Kidney (tissue), 14 donors: ENCODE results near the gene C1orf21. TPM values are rescaled to one million over a fixed set of nuclear protein-coding genes. Genes with fewer than 3 reads are reported as not detected.

Experiments used
- DNase-seq, 5 donors: peaks; one replicate each; pipeline ENCODE4 v3.0.0-alpha.2; 2013 to 2020
- FAIRE-seq: peaks from 2 replicates; lab custom pipeline; 2012; peaks lifted over from hg19 to GRCh38; lab: Jason Lieb, UNC
- H3K27ac ChIP-seq, 2 donors: one replicate each; pipeline ENCODE4 v1.7.0; 2013; ENCODE audit warnings: low read depth in 2 of 2, low read length in 2 of 2, inconsistent platforms in 1 of 2
- H3K27me3 ChIP-seq: one replicate; pipeline ENCODE4 v1.7.1; 2013; ENCODE audit warnings: low read length, inconsistent platforms; ENCODE audit not compliant: control insufficient read depth, insufficient read depth
- H3K36me3 ChIP-seq, 3 donors: one replicate each; pipeline versions ENCODE4 v1.7.0 to v1.7.1; 2013; ENCODE audit warnings: low read length in 3 of 3, control low read depth in 1 of 3, inconsistent platforms in 1 of 3; ENCODE audit not compliant: insufficient read depth in 3 of 3, control insufficient read depth in 2 of 3
- H3K4me1 ChIP-seq, 3 donors: one replicate each; pipeline versions ENCODE4 v1.7.0 to v1.7.1; 2013; ENCODE audit warnings: low read length in 3 of 3, inconsistent platforms in 1 of 3, low read depth in 1 of 3; ENCODE audit not compliant: control insufficient read depth in 2 of 3, insufficient read depth in 2 of 3
- H3K4me3 ChIP-seq, 3 donors: one replicate each; pipeline versions ENCODE4 v1.7.0 to v1.8.1; 2013; ENCODE audit warnings: low read length in 3 of 3, control low read depth in 1 of 3, inconsistent platforms in 1 of 3
- H3K9ac ChIP-seq, 3 donors: one replicate each; pipeline versions ENCODE4 v1.7.0 to v1.7.1; 2013; ENCODE audit warnings: low read length in 3 of 3, control low read depth in 1 of 3, inconsistent platforms in 1 of 3
- H3K9me3 ChIP-seq, 3 donors: one replicate each; pipeline versions ENCODE4 v1.7.0 to v1.7.1; 2013; ENCODE audit warnings: low read length in 3 of 3, control low read depth in 1 of 3, inconsistent platforms in 1 of 3; ENCODE audit not compliant: control insufficient read depth in 2 of 3, insufficient read depth in 1 of 3
- CTCF ChIP-seq: IDR thresholded peaks from 3 replicates; pipeline ENCODE4 v1.5.1; 2012; ENCODE audit warnings: mild to moderate bottlenecking, moderate library complexity, borderline replicate concordance; ENCODE audit not compliant: insufficient read depth; ENCODE audit errors: extremely low read depth
- intact Hi-C: fragments of 100-400 bp; cut with DNase I; formaldehyde crosslinking; loops from one replicate; pipeline ENCODE4 v1.11.1; 2022
- polyA plus RNA-seq: library from polyadenylated mRNA; stranded (reverse); fragments of 350-450 nt; fragmentation: Illumina TruSeq; extraction: RNeasy Lipid Tissue Mini Kit (QIAGEN cat#74804); gene quantifications from one replicate; pipeline ENCODE4 v1.2.3, GENCODE V29; 2014; ENCODE audit warnings: low read depth, low replicate concordance; ENCODE audit not compliant: insufficient read depth
- total RNA-seq: library from RNA; stranded (reverse); fragmentation: NEBNext Ultra II Directional; extraction: Animal tissue kit (Norgen Biotek cat#: 25700); gene quantifications from one replicate; pipeline ENCODE4 v1.2.1, GENCODE V29; 2021
- donor health status: control.
- donor health status: control.
- donor health status: control.
- donor health status: control.
- donor health status: control.
- donor health status: DM: yes; HTN: yes; CAD: no.
- donor health status: Normal renal cell carcinoma (clear cell type).

Gene C1orf21
- total and polyA plus RNA-seq, 2 donors from 2014 or later, result 18.3 to 18.6 TPM

GRCh38 chr1:184399192-184399847 lies 12.5 kb downstream of the C1orf21 start:
- Histone ChIP-seq H3K27ac (no peak overlapping the region), H3K4me3 (no peak overlapping the region), H3K27me3 (no peaks in the 10 kb centered on the region), H3K36me3 (no peaks in the 10 kb centered on the region), H3K9me3 (no peaks in the 10 kb centered on the region), H3K4me1 (no peaks in the 10 kb centered on the region), H3K9ac (no peak overlapping the region)
- intact Hi-C loops, result no loop called here
- DNase-seq (no peak), FAIRE-seq (no peak)
- no peak for TF ChIP-seq CTCF

GRCh38 chr1:184403961-184404726 lies 17.3 kb downstream of the C1orf21 start:
- Histone ChIP-seq H3K4me3 (no peak overlapping the region), H3K4me1 (no peaks in the 10 kb centered on the region), H3K9ac (no peak overlapping the region), H3K36me3 (no peaks in the 10 kb centered on the region), H3K27me3 (no peaks in the 10 kb centered on the region), H3K9me3 (no peaks in the 10 kb centered on the region), H3K27ac (no peak overlapping the region)
- no peak for FAIRE-seq
- DNase-seq, result no peak
- intact Hi-C loops, result no loop called here
- TF ChIP-seq CTCF, result no peak

- FAIRE-seq (no peak), DNase-seq (no peak)
Measured at GRCh38 chr1:184404727-184405027, 17.8 kb downstream of the C1orf21 start.

More at GRCh38 chr1:184404727-184405027, 17.8 kb downstream of the C1orf21 start:
- Histone ChIP-seq H3K9me3 (no peaks in the 10 kb centered on the region), H3K27ac (no peak overlapping the region), H3K27me3 (no peaks in the 10 kb centered on the region), H3K9ac (no peak overlapping the region), H3K4me3 (no peak overlapping the region), H3K4me1 (no peaks in the 10 kb centered on the region), H3K36me3 (no peaks in the 10 kb centered on the region)
- intact Hi-C loops, result no loop called here
- TF ChIP-seq CTCF, result no peak
